A549 treated with AZD9567 at 1 μM for 4 hours (cell line): ENCODE results near the gene TSR2. TPM values are rescaled to one million over a fixed set of nuclear protein-coding genes. Genes with fewer than 3 reads are reported as not detected.

Source experiments
- total RNA-seq: library from RNA; stranded (reverse); fragments of 200-300 nt; extraction: Qiagen RNA extraction; gene quantifications from 5 replicates; pipeline ENCODE4 v1.2.3, GENCODE V29; 2022; ENCODE audit not compliant: insufficient read depth

Gene TSR2, protein sequence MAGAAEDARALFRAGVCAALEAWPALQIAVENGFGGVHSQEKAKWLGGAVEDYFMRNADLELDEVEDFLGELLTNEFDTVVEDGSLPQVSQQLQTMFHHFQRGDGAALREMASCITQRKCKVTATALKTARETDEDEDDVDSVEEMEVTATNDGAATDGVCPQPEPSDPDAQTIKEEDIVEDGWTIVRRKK
- total RNA-seq: 50.1 to 57.3 TPM (median 52.1 TPM) in 5 replicates

GRCh38 chrX:54439960-54440871, at the start of gene TSR2:
Gene TSR2, plus strand, starts transcription at chrX:54440404. Its CDS starts 18 bp downstream, at chrX:54440422.

Other genes with a start within 250 kb of the TSR2 start
- gene WNK3, start 82.4 kb upstream of the TSR2 start, total RNA-seq: 0.02 to 0.13 TPM (median 0.05 TPM) in 4 of 5 replicates, not detected in the other
- gene FGD1, start 55.8 kb downstream of the TSR2 start, total RNA-seq: 5.2 to 6.7 TPM (median 5.6 TPM) in 5 replicates
- 16.5 to 18.1 TPM (median 17.1 TPM) in 5 replicates for gene GNL3L, start 89.8 kb downstream of the TSR2 start, total RNA-seq